AG09319 (cell line): Measurements from ENCODE around the gene CYB5RL.

Source experiments
- DNase-seq: peaks from one replicate; pipeline ENCODE4 v3.0.0-alpha.2; 2010; ENCODE audit warnings: low read depth; ENCODE audit errors: extremely low read depth
- TF ChIP-seq, protein P1 (sequence below): IDR thresholded peaks from 2 replicates; pipeline ENCODE4 v1.5.1; 2011; ENCODE audit warnings: low read depth, mild to moderate bottlenecking, inconsistent platforms, low read length, moderate library complexity

CYB5RL gene

DNA sequence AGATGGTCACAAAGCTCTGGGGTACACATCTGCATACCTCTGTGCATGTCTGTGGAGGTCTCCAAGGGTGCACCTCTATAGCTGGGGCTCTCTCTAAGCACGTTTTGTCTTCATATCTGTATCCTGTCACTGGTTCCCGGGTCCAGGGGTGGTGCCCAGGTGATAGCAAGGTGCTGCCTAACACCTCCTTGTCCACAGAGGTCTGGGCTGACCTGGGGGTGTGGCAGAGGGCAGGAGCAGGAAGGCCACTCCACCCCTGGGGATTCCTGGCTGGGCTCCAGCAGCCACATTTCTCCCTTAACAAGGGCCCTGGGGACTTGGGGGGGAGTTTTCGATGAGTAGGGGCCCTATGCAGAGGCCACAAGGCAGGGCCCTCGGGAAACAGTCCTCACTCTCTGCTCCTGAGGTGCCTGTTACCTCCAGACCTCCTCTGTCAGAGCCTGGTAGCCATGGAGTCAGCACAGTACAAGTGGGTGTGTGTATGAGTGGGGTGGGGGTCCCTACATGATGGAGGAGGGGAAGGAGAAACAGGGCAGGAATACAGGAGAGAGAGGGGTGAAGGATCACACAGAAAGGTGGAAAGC, 40.0 kb downstream of the CYB5RL start:
- no peak for DNase-seq
- TF ChIP-seq, protein P1, sequence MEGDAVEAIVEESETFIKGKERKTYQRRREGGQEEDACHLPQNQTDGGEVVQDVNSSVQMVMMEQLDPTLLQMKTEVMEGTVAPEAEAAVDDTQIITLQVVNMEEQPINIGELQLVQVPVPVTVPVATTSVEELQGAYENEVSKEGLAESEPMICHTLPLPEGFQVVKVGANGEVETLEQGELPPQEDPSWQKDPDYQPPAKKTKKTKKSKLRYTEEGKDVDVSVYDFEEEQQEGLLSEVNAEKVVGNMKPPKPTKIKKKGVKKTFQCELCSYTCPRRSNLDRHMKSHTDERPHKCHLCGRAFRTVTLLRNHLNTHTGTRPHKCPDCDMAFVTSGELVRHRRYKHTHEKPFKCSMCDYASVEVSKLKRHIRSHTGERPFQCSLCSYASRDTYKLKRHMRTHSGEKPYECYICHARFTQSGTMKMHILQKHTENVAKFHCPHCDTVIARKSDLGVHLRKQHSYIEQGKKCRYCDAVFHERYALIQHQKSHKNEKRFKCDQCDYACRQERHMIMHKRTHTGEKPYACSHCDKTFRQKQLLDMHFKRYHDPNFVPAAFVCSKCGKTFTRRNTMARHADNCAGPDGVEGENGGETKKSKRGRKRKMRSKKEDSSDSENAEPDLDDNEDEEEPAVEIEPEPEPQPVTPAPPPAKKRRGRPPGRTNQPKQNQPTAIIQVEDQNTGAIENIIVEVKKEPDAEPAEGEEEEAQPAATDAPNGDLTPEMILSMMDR, result no peak

DNA sequence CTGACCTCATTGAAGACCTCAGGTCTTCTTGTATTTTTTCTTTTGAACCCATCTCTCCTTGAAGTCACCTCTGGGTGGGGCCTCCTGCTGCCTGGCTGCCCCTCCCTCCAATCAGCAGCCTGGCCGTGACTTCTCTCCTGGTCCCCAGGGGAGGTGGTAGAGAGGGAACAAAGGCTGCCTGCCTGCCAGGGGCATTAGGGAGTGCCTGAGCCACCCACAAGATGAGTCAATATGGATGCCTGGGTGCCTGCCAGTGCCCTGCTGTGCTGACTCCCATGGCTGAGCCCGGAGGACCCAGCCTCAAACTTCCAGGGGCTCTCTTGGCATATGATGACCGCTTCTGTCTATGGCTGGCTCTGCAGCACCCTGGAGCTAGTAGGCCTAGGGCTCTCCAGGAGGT, 41.8 kb downstream of the CYB5RL start:
- TF ChIP-seq, protein P1, result no peak
- no peak for DNase-seq

DNA sequence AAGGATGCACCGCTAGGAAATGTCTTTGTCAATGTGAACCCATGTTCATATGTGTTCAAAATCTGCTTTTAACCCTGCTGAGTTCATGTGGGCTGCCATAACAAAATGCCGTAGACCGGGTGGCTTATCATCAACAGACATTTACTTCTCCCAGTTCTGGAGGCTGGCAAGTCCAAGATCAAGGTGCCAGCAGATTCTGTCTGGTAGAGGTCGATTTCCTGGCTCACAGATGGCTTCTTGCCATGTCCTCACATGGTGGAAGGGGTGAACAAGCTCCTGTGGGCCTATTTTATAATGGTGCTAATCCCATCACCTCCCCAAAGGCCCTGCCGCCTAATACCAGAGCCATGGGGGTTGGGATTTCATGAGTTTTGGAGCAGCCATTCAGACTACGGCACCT, 42.4 kb downstream of the CYB5RL start:
- DNase-seq, result no peak
- TF ChIP-seq, protein P1, result no peak

DNA sequence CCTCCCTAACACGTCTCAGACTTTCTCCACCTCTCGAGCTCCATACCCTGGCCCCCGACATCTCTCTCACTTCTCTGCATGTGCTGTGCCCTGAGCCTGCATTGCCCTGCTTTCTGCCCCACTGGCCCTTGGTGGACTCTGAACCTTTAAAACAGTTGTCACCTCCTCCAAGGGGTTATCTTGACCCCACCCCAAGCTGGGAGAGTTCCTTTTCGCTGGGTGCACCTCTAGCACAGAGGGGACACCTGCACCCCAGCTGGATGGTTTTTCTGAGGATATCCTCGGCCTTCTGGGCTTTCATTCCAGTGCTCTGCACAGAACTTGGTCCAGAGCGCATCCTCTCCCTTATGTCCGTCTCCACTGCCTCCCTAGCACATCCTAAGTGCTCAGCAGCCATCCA, 42.8 kb downstream of the CYB5RL start:
- TF ChIP-seq, protein P1, result no peak
- DNase-seq, result no peak

DNA sequence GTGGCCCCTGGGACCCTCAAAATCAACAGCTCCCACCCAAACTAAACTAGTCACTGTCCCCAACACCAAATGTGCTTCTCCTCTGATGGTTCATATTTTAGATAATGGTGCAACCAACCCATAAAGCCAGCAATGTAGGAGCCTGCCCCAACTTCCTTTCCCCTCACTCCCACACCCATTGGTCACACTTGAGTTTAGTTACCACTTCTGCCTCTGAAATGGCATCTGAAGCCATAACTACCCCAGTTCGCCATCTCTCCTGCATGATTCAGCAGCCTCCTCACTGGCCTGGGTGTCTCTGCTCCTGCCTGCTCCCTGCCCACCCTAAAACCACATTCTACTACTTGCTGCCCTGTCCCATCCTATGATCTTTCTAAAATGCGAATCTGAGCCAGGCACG, 43.6 kb downstream of the CYB5RL start:
- no peak for DNase-seq
- TF ChIP-seq, protein P1, result no peak

DNA sequence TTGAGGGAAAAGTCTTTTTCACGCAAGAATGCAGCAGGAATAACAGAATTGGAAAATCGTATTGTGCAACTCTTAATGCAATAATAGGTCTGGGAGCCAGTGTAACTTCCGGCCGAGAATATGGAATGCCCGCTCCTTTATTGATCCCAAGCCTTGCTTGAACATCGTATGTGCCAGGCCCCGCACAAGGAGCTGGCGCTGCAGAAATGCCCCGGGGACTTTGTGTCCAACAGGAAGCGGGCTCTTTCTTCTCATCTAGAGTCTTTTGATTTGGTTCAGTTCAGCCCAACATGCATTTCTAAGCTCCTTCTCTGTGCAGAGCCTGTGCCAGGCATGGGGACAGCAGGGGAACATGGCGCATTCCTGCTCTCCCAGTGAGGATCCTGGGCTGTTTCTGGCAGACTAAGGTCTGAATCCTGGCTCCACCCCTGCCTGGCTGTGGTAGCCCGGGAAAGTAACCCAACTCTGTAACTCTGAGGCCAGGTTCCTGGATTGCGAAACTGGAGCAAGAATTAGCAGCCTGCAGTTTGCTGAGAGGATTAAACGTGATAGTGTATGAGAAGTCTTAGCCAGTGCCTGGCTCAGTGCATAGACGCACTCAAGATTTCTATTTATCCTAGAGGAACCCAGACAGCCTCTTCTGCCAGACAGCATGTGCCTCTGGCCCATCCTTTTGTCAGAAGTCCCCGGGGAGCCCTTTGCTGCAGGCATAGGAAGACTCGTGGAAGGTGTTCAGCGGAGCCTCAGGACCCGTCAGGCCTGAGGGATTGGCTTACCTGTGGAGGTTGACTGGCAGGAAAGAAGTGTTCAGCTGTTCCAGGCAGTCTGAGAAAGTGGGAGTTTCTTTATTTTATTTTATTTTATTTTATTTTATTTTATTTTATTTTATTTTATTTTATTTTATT, 46.0 kb downstream of the CYB5RL start:
- peak; percentile 44 for DNase-seq
- TF ChIP-seq, protein P1, result no peak

DNA sequence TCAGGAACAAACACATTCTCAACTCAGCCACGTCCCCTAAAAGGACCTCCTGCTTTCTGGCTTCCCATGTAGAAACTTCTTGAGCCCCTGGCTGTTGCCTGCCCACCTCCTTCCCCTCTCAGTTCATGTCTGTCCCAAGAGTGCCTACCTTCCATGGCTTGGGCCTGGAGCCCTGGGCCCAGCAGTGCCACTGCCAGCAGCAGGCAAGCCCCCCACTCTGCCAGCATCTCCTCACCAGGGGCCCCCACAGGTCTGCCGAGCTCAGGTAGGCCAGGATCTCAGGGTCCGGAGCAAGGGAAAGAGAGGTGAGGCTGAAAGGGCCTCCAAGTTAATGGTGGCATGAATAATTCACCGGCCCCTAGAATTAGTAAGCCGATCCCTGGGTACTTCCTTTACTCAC, 47.1 kb downstream of the CYB5RL start, which contains the start of gene CDCP2:
Gene CDCP2 (minus strand): TSS at position 305 of the 400 bp plus-strand sequence. CDS start 78 bp downstream, at position 227.
- no peak for DNase-seq
- TF ChIP-seq, protein P1, result no peak
